Neural crest cell (in vitro differentiated cells): Measurements from ENCODE around the gene MRAS. TPM values are rescaled to one million over a fixed set of nuclear protein-coding genes. Genes with fewer than 3 reads are reported as not detected.
A peak's percentile ranks its signal among the peaks of the same experiment; 100 is the strongest.
"Not testable (repeated sequence)": the region's sequence is repeated elsewhere in the genome, so short reads cannot be mapped to it uniquely, and the experiment has no call there.

Source experiments
- DNase-seq: peaks from one replicate; pipeline ENCODE4 v3.0.0; 2021; ENCODE audit warnings: low read depth, mixed read lengths, low spot score
- H3K27ac Mint-ChIP-seq: one replicate; pipeline ENCODE4 v1.8.0; 2021; ENCODE audit warnings: mild to moderate bottlenecking, mixed read lengths; ENCODE audit not compliant: unreplicated experiment
- H3K27me3 Mint-ChIP-seq: 2 replicates; pipeline ENCODE4 v1.8.0; 2021; ENCODE audit warnings: low read depth, mild to moderate bottlenecking, mixed read lengths
- H3K36me3 Mint-ChIP-seq: 2 replicates; pipeline ENCODE4 v1.8.0; 2021; ENCODE audit warnings: low read depth, mild to moderate bottlenecking, mixed read lengths
- H3K4me1 Mint-ChIP-seq: 2 replicates; pipeline ENCODE4 v1.8.0; 2021; ENCODE audit warnings: mixed read lengths
- H3K4me3 Mint-ChIP-seq: one replicate; pipeline ENCODE4 v1.8.0; 2021; ENCODE audit warnings: mild to moderate bottlenecking, mixed read lengths
- H3K9me3 Mint-ChIP-seq: 2 replicates; pipeline ENCODE4 v1.8.0; 2021; ENCODE audit warnings: mixed read lengths
- CTCF ChIP-seq: fragments of 200-600 bp; sonication (generic); conservative IDR thresholded peaks from 2 replicates; pipeline ENCODE4 v1.5.0; 2021; ENCODE audit warnings: antibody characterized with exemption, mild to moderate bottlenecking
- total RNA-seq: library from RNA; stranded (reverse); gene quantifications from 2 replicates; pipeline ENCODE4 v1.2.1, GENCODE V29; 2021

Gene MRAS
- total RNA-seq, 1 donor from 2014 or later: 27.0 TPM

DNA sequence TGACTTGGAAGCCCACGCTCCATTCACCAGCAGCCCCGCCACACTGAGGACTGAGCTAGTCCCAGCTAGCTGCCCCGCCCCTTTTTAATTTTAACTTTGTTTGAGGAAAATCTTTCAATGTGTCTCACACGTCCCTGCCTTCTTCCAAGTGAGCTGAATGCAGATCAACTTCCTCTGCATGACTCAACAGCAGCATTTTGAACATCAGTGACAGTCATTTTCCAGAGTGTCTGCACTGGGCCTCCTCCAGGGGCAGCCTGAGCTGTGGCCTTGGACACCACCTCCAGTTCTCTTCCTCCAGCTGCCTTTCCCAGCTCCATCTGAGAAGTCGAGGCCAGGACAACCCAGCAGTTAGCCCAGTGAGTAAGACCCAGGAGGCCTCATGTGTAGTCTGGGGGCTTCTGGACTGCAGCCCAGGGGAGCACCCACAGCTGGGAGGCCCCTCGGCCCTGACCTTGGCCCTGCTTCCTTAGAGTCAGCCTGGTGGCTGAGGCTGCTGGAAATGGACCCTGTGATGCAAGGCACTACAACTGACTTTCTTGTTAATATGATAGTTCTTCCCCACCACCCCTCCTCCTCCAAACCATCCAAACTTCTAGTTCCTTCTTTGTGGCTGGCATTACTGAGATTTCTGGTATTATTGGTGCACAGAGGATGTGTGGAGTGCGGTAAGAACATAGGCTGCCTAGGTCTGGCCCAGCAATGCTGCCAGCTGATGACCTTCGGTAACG lies 64.6 kb downstream of the MRAS start:
- TF ChIP-seq CTCF: no peak
- Mint-ChIP-seq H3K4me3 (no peak overlapping the region), H3K36me3 (no peaks in the 10 kb centered on the region), H3K4me1 (no peaks in the 10 kb centered on the region), H3K9me3 (no peaks in the 10 kb centered on the region), H3K27me3 (peaks cover 6% of the 10 kb centered on the region), H3K27ac (peak overlapping the region; percentile 79)
- DNase-seq: no peak

DNA sequence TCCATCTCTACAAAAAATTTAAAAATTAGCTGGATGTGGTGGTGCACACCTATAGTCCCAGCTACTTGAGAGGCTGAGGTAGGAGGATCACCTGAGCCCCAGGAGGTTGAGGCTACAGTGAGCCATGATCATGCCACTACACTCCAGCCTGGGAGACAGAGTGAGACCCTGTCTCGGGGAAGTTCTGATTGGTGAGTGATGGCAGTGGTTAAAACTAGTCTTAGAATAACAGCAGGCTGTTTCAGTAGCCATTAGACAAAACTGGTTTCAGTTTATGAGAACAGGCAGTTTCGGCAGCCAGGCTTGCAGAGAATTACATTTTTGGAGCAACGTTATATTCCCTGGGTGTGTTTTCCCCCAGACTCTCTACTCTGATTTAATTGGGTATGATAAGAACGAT lies 67.9 kb downstream of the MRAS start:
- H3K36me3 Mint-ChIP-seq, H3K9me3 Mint-ChIP-seq, H3K27ac Mint-ChIP-seq, H3K27me3 Mint-ChIP-seq, DNase-seq, H3K4me1 Mint-ChIP-seq, H3K4me3 Mint-ChIP-seq: not testable (repeated sequence)

DNA sequence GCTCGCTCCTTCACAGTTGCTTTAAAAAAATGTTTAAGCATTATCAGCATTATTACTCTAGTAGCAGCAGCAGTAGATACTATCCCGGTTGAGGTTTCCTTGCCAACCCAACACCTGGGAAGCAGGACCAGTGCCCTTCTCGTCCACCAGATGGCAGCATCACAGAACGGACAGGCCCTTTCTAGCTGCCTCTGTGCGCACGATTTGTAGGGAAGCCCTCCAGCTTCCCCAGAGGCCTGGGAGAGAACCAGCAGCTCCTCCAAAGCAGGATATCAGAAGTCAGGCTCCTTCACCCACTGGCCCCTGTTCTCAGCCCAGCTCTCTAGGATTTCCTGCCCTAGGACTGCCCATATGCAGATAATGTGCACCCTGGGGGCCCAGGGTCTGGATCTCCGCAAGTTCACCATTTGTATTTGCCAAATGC lies 69.2 kb downstream of the MRAS start:
- no peaks in the 10 kb centered on the region for H3K4me1 Mint-ChIP-seq
- peak; percentile 91 for TF ChIP-seq CTCF
- peaks cover 6% of the 10 kb centered on the region for H3K27me3 Mint-ChIP-seq
- H3K36me3 Mint-ChIP-seq: no peaks in the 10 kb centered on the region
- DNase-seq: peak; percentile 82
- no peak overlapping the region for H3K4me3 Mint-ChIP-seq
- H3K9me3 Mint-ChIP-seq: peaks cover 2% of the 10 kb centered on the region
- no peak overlapping the region for H3K27ac Mint-ChIP-seq

DNA sequence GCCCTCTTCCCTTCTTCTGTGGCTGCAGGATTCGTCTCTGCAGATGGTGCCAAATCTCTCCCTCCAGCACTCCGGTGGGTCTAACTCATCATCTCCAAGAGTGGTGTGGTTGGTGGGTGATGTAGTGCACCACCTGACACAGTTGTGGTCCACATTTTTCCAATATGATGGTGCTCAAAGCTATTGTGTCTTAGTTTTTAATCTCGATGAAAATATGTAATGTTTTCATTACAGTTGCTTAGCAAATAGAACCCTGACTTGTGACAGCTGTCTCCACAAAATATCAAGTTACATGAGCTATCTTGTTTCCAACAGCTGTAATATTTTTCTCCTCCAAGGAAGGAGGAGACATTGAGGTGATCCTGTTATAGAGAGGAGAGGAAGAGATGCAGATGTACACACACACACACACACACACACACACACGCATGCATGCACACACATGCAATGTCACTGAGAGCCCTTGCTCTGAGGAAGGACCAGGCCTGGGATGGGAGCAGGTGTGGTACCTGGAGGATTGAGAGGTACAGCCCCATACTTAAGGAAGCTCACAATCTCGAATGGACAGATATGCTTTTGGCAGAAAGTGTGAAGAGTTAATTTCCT lies 70.3 kb downstream of the MRAS start:
- TF ChIP-seq CTCF: no peak
- H3K4me1 Mint-ChIP-seq: no peaks in the 10 kb centered on the region
- H3K9me3 Mint-ChIP-seq: peaks cover 2% of the 10 kb centered on the region
- DNase-seq: no peak
- no peaks in the 10 kb centered on the region for H3K36me3 Mint-ChIP-seq
- no peak overlapping the region for H3K4me3 Mint-ChIP-seq
- no peak overlapping the region for H3K27ac Mint-ChIP-seq
- H3K27me3 Mint-ChIP-seq: peaks cover 6% of the 10 kb centered on the region

DNA sequence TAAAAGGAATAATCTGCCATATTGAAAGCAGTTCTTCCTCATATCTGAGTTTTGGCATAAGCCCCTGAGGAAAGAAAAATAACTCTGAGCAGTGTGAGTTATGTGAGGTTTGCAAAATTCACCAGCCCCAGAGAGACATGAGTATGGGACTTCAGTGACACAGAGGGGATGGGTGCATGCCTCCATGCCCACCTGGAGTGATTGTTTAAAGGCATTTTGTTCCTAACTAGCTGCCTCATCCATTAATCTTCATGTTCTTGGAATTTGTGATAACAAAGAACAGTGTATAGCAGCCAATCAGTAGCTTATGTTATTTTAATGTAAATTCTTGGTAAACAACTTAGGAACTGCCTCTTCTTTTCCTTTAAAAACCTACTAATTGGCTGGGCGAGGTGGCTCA lies 74.9 kb downstream of the MRAS start:
- Mint-ChIP-seq H3K36me3 (no peaks in the 10 kb centered on the region), H3K4me3 (no peak overlapping the region), H3K27ac (no peak overlapping the region), H3K4me1 (no peaks in the 10 kb centered on the region), H3K27me3 (peaks cover 3% of the 10 kb centered on the region), H3K9me3 (peaks cover 2% of the 10 kb centered on the region)
- no peak for TF ChIP-seq CTCF
- DNase-seq: no peak

- Mint-ChIP-seq H3K27me3 (peaks cover 11% of the 10 kb centered on the region), H3K4me1 (no peaks in the 10 kb centered on the region), H3K27ac (no peak overlapping the region), H3K9me3 (peaks cover 2% of the 10 kb centered on the region), H3K36me3 (no peaks in the 10 kb centered on the region), H3K4me3 (no peak overlapping the region)
- no peak for TF ChIP-seq CTCF
- no peak for DNase-seq
Observed at GRCh38 chr3:138424323-138424722, 75.9 kb downstream of the MRAS start.
